ENCODE data around the gene TBC1D22A. TPM values are rescaled to one million over a fixed set of nuclear protein-coding genes. Genes with fewer than 3 reads are reported as not detected.

TBC1D22A gene
- total and polyA plus RNA-seq, 8 donors = 14.4 to 33.5 (median 15.7) TPM

GRCh38 chr22:46902436-46902835, 140.0 kb downstream of the TBC1D22A start:
- Histone ChIP-seq H3K36me3 (peaks cover 0 to 20% of the 10 kb centered on the region in 2 donors), H3K27ac (no peak overlapping the region), H3K9me3 (no peaks in the 10 kb centered on the region), H3K4me3 (no peak overlapping the region), H3K4me1 (no peaks in the 10 kb centered on the region), H3K27me3 (no peaks in the 10 kb centered on the region)
- DNase-seq = no peak
- TF ChIP-seq CTCF (IDR thresholded peaks at IDR 0.05) = no peak
- intact Hi-C loops (cut with DNase I) = no loop called here
- ATAC-seq = no peak

- H3K27ac ChIP-seq = no peak overlapping the region
- peaks cover 0 to 25% of the 10 kb centered on the region in 2 donors for H3K36me3 ChIP-seq
- no peaks in the 10 kb centered on the region for H3K4me1 ChIP-seq
- H3K4me3 ChIP-seq = no peak overlapping the region
- H3K27me3 ChIP-seq = no peaks in the 10 kb centered on the region
- intact Hi-C loops (cut with DNase I) = no loop called here
- H3K9me3 ChIP-seq = no peaks in the 10 kb centered on the region
- no peak for TF ChIP-seq CTCF (IDR thresholded peaks at IDR 0.05)
- ATAC-seq (no peak), DNase-seq (no peak)
These were observed 140.8 kb downstream of the TBC1D22A start for GRCh38 chr22:46902998-46903916.

GRCh38 chr22:46905415-46905814, 143.0 kb downstream of the TBC1D22A start:
- intact Hi-C loops (cut with DNase I) = no loop called here
- no peak for TF ChIP-seq CTCF (IDR thresholded peaks at IDR 0.05)
- H3K27me3 ChIP-seq = no peaks in the 10 kb centered on the region
- no peak for DNase-seq
- H3K27ac ChIP-seq = no peak overlapping the region
- no peaks in the 10 kb centered on the region for H3K4me1 ChIP-seq
- H3K36me3 ChIP-seq = peaks cover 0 to 25% of the 10 kb centered on the region in 2 donors
- no peaks in the 10 kb centered on the region for H3K9me3 ChIP-seq
- ATAC-seq = no peak
- H3K4me3 ChIP-seq = no peak overlapping the region

- Histone ChIP-seq H3K4me3 (no peak overlapping the region), H3K36me3 (peaks cover 0 to 25% of the 10 kb centered on the region in 2 donors), H3K27ac (no peak overlapping the region), H3K4me1 (no peaks in the 10 kb centered on the region), H3K9me3 (no peaks in the 10 kb centered on the region), H3K27me3 (no peaks in the 10 kb centered on the region)
- ATAC-seq (no peak), DNase-seq (no peak)
- TF ChIP-seq CTCF (IDR thresholded peaks at IDR 0.05) = no peak
- intact Hi-C loops (cut with DNase I) = no loop called here
These were observed 143.4 kb downstream of the TBC1D22A start for GRCh38 chr22:46905834-46906233.

GRCh38 chr22:46906326-46907045, 144.0 kb downstream of the TBC1D22A start:
- H3K4me1 ChIP-seq = no peaks in the 10 kb centered on the region
- DNase-seq = no peak
- no peaks in the 10 kb centered on the region for H3K9me3 ChIP-seq
- no peaks in the 10 kb centered on the region for H3K27me3 ChIP-seq
- ATAC-seq = no peak
- peaks cover 0 to 25% of the 10 kb centered on the region in 2 donors for H3K36me3 ChIP-seq
- TF ChIP-seq CTCF (IDR thresholded peaks at IDR 0.05) = no peak
- H3K27ac ChIP-seq = no peak overlapping the region
- intact Hi-C loops (cut with DNase I) = no loop called here
- H3K4me3 ChIP-seq = no peak overlapping the region

Data from left lung (tissue), 10 donors.